H1 (cell line): ENCODE data around the gene PRDX2. TPM values are rescaled to one million over a fixed set of nuclear protein-coding genes. Genes with fewer than 3 reads are reported as not detected.

Source experiments
- CTCF ChIA-PET: fragments of 300-600 bp; sonication (Branson Sonifier 250); formaldehyde crosslinking; loops from one replicate; lab custom pipeline; 2021; ENCODE audit not compliant: partially characterized antibody; lab: Charles Lee
- POLR2A ChIA-PET: fragments of 300-600 bp; sonication (Branson Sonifier 250); formaldehyde crosslinking; loops from one replicate; lab custom pipeline; 2021; ENCODE audit warnings: inconsistent platforms; ENCODE audit not compliant: partially characterized antibody; lab: Charles Lee
- DNase-seq, 2 experiments: peaks; one replicate each; pipeline versions ENCODE4 v3.0.0 to v3.0.0-alpha.2; 2010 to 2022; ENCODE audit warnings: low spot score in 2 of 2, low read depth in 1 of 2, mixed read lengths in 1 of 2
- FAIRE-seq: peaks from 2 replicates; lab custom pipeline; 2011; peaks lifted over from hg19 to GRCh38; lab: Jason Lieb, UNC
- H2AFZ ChIP-seq: 2 replicates; pipeline ENCODE4 v1.8.1; 2012; ENCODE audit warnings: low read length, inconsistent platforms
- H2AK5ac ChIP-seq: 2 replicates; pipeline ENCODE4 v1.6.1; 2013; ENCODE audit warnings: low read depth, low read length
- H2BK120ac ChIP-seq: replicated peaks from 2 replicates; pipeline ENCODE3; 2013; ENCODE audit warnings: low read depth, low read length, inconsistent platforms
- H2BK12ac ChIP-seq: 2 replicates; pipeline ENCODE4 v1.6.1; 2013; ENCODE audit warnings: low read depth, low read length
- H2BK15ac ChIP-seq: 2 replicates; pipeline ENCODE4 v1.6.1; 2013; ENCODE audit warnings: low read length
- H2BK20ac ChIP-seq: 2 replicates; pipeline ENCODE4 v1.6.1; 2013; ENCODE audit warnings: low read length
- H2BK5ac ChIP-seq: 2 replicates; pipeline ENCODE4 v1.6.1; 2013; ENCODE audit warnings: low read depth, low read length
- H3K14ac ChIP-seq: 2 replicates; pipeline ENCODE4 v1.6.1; 2013; ENCODE audit warnings: inconsistent platforms; ENCODE audit not compliant: insufficient read length
- H3K18ac ChIP-seq: 2 replicates; pipeline ENCODE4 v1.6.1; 2013; ENCODE audit warnings: low read length; ENCODE audit errors: extremely low read depth
- H3K23ac ChIP-seq: 2 replicates; pipeline ENCODE4 v1.6.1; 2013; ENCODE audit warnings: inconsistent platforms; ENCODE audit not compliant: insufficient read length
- H3K23me2 ChIP-seq: 2 replicates; pipeline ENCODE4 v1.6.1; 2013; ENCODE audit warnings: low read depth, low read length
- H3K27ac ChIP-seq: 2 replicates; pipeline ENCODE4 v1.6.1; 2011; ENCODE audit warnings: low read depth, low read length, inconsistent platforms
- H3K27me3 ChIP-seq, 4 experiments: replicated peaks in 1 of 4; 1 replicate in 1 of 4; 2 replicates in 3 of 4; pipeline versions ENCODE4 v1.6.1 to v1.8.1; 2011 to 2013; ENCODE audit warnings: low read length in 3 of 4, mild to moderate bottlenecking in 3 of 4, inconsistent platforms in 2 of 4, mixed read lengths in 2 of 4, moderate library complexity in 1 of 4; ENCODE audit not compliant: control insufficient read depth in 3 of 4, insufficient read depth in 3 of 4; ENCODE audit errors: extremely low read depth in 1 of 4
- H3K36me3 ChIP-seq, 4 experiments: 2 replicates each; pipeline versions ENCODE4 v1.6.1 to v1.8.1; 2011 to 2013; ENCODE audit warnings: mild to moderate bottlenecking in 4 of 4, low read length in 3 of 4, moderate library complexity in 2 of 4, control low read depth in 1 of 4, inconsistent platforms in 1 of 4; ENCODE audit not compliant: insufficient read depth in 4 of 4, control insufficient read depth in 2 of 4
- H3K4ac ChIP-seq: replicated peaks from 2 replicates; pipeline ENCODE3; 2013; ENCODE audit warnings: low read length, low read depth, mixed read lengths, inconsistent platforms; ENCODE audit not compliant: insufficient read length
- H3K4me1 ChIP-seq, 4 experiments: replicated peaks in 1 of 4; 1 replicate in 1 of 4; 2 replicates in 3 of 4; pipeline versions ENCODE4 v1.6.1 to v1.8.1; 2011 to 2013; ENCODE audit warnings: low read length in 3 of 4, inconsistent platforms in 2 of 4, mixed read lengths in 1 of 4; ENCODE audit not compliant: insufficient read depth in 4 of 4, control insufficient read depth in 3 of 4
- H3K4me2 ChIP-seq, 2 experiments: 2 replicates each; pipeline versions ENCODE4 v1.6.1 to v1.8.1; 2011 to 2013; ENCODE audit warnings: low read depth in 2 of 2, low read length in 2 of 2, control low read depth in 1 of 2, inconsistent platforms in 1 of 2, mild to moderate bottlenecking in 1 of 2; ENCODE audit not compliant: insufficient read depth in 1 of 2
- H3K4me3 ChIP-seq, 4 experiments: fragments of 200-600, 300-600 bp in 1 of 4; sonication (generic), shearing (Covaris generic), sonication (Bioruptor Twin) in 1 of 4; 2 replicates each; pipeline versions ENCODE4 v1.5.1 to v1.8.1; 2011 to 2016; ENCODE audit warnings: low read length in 4 of 4, low read depth in 3 of 4, control low read depth in 2 of 4, inconsistent platforms in 2 of 4, mild to moderate bottlenecking in 2 of 4, mixed read lengths in 1 of 4, moderate library complexity in 1 of 4; ENCODE audit not compliant: insufficient read depth in 2 of 4; ENCODE audit errors: extremely low read depth in 1 of 4
- H3K56ac ChIP-seq: replicated peaks from 2 replicates; pipeline ENCODE3; 2013; ENCODE audit warnings: low read depth, mild to moderate bottlenecking, mixed read lengths, low read length, inconsistent platforms; ENCODE audit not compliant: insufficient read length
- H3K79me1 ChIP-seq: 2 replicates; pipeline ENCODE4 v1.6.1; 2013; ENCODE audit warnings: low read depth, low read length, control low read depth
- H3K79me2 ChIP-seq, 2 experiments: 2 replicates each; pipeline versions ENCODE4 v1.6.1 to v1.8.1; 2012 to 2013; ENCODE audit warnings: low read length in 2 of 2, mild to moderate bottlenecking in 2 of 2, inconsistent platforms in 1 of 2; ENCODE audit not compliant: insufficient read depth in 2 of 2, control insufficient read depth in 1 of 2
- H3K9ac ChIP-seq, 4 experiments: replicated peaks in 1 of 4; 1 replicate in 1 of 4; 2 replicates in 3 of 4; pipeline versions ENCODE4 v1.6.1 to v1.8.1; 2011 to 2013; ENCODE audit warnings: low read depth in 3 of 4, low read length in 3 of 4, control low read depth in 2 of 4, mild to moderate bottlenecking in 2 of 4, moderate library complexity in 2 of 4, inconsistent platforms in 1 of 4; ENCODE audit errors: extremely low read depth in 1 of 4
- H3K9me3 ChIP-seq, 2 experiments: 2 replicates each; pipeline versions ENCODE4 v1.6.1 to v1.8.1; 2012 to 2013; ENCODE audit warnings: mild to moderate bottlenecking in 2 of 2, moderate library complexity in 2 of 2, control low read depth in 1 of 2, inconsistent platforms in 1 of 2, low read depth in 1 of 2, low read length in 1 of 2, mixed read lengths in 1 of 2; ENCODE audit not compliant: insufficient read depth in 2 of 2
- H4K20me1 ChIP-seq, 2 experiments: replicated peaks in 1 of 2; 2 replicates each; pipeline versions ENCODE3 to v1.8.1; 2011 to 2013; ENCODE audit warnings: inconsistent platforms in 2 of 2, low read length in 2 of 2, mild to moderate bottlenecking in 1 of 2; ENCODE audit not compliant: insufficient read depth in 2 of 2, control insufficient read depth in 1 of 2
- H4K5ac ChIP-seq: 2 replicates; pipeline ENCODE4 v1.6.1; 2013; ENCODE audit warnings: low read length, low read depth, mixed read lengths, inconsistent platforms; ENCODE audit not compliant: insufficient read length
- H4K8ac ChIP-seq: 2 replicates; pipeline ENCODE4 v1.8.0; 2013; ENCODE audit warnings: mild to moderate bottlenecking, moderate library complexity, low read length, inconsistent platforms; ENCODE audit not compliant: insufficient read depth; ENCODE audit errors: extremely low read depth
- H4K91ac ChIP-seq: replicated peaks from 2 replicates; pipeline ENCODE3; 2013; ENCODE audit warnings: low read length, mixed read lengths, inconsistent platforms; ENCODE audit not compliant: insufficient read length
- CBX8 ChIP-seq: fragments of 300-800, 300-1000 bp; sonication (generic); IDR thresholded peaks from 2 replicates; pipeline ENCODE4 v1.7.1; 2016; ENCODE audit warnings: low read depth, low read length, borderline replicate concordance
- CREB1 ChIP-seq: IDR thresholded peaks from 2 replicates; pipeline ENCODE4 v1.6.1; 2012; ENCODE audit warnings: inconsistent platforms
- EP300 ChIP-seq, 2 experiments: IDR thresholded peaks; 1 replicate in 1 of 2; 2 replicates in 1 of 2; pipeline ENCODE4 v1.6.1; 2011 to 2012; ENCODE audit warnings: low read depth in 2 of 2, low read length in 2 of 2, mild to moderate bottlenecking in 2 of 2, borderline replicate concordance in 1 of 2, inconsistent platforms in 1 of 2, moderate library complexity in 1 of 2
- FOSL1 ChIP-seq: IDR thresholded peaks from 2 replicates; pipeline ENCODE4 v1.6.1; 2011; ENCODE audit warnings: mild to moderate bottlenecking, low read depth, low read length, moderate library complexity; ENCODE audit not compliant: insufficient read depth
- JUND ChIP-seq: IDR thresholded peaks from 2 replicates; pipeline ENCODE4 v1.6.1; 2011; ENCODE audit warnings: mild to moderate bottlenecking, improper control_type of control experiment, low read length
- NRF1 ChIP-seq: IDR thresholded peaks from 2 replicates; pipeline ENCODE4 v1.6.1; 2011; ENCODE audit warnings: mild to moderate bottlenecking, low read depth, low read length, improper control_type of control experiment
- SAP30 ChIP-seq: fragments of 300-600 bp; sonication (generic); IDR thresholded peaks from 2 replicates; pipeline ENCODE4 v1.7.1; 2012; ENCODE audit warnings: low read length, moderate library complexity, mild to moderate bottlenecking, inconsistent platforms; ENCODE audit not compliant: insufficient read depth, insufficient replicate concordance
- SP1 ChIP-seq: IDR thresholded peaks from 2 replicates; pipeline ENCODE4 v1.6.1; 2011; ENCODE audit warnings: low read depth, low read length
- TEAD4 ChIP-seq: IDR thresholded peaks from 2 replicates; pipeline ENCODE4 v1.6.1; 2012; ENCODE audit warnings: low read depth, low read length, inconsistent platforms, mixed read lengths
- WGBS, 2 experiments: shearing (Covaris generic) in 1 of 2; methylation state at CpG; one replicate each; pipeline versions ENCODE4 v1.1.6 to v1.1.7; 2013 to 2015; ENCODE audit warnings: low lambda C conversion rate in 2 of 2, mixed read lengths in 2 of 2, inconsistent platforms in 1 of 2, low coverage in 1 of 2, missing lambda C conversion rate in 1 of 2; ENCODE audit not compliant: insufficient replicate concordance in 2 of 2, insufficient coverage in 1 of 2, insufficient read length in 1 of 2; ENCODE audit errors: extremely low coverage in 1 of 2, missing lambda C conversion rate in 1 of 2; 5-methylcytosine and 5-hydroxymethylcytosine counted together
- polyA plus RNA-seq, 7 experiments: library from polyadenylated mRNA; depleted of rRNA in 3 of 7; stranded (reverse) in 5 of 7; unstranded in 2 of 7; fragments of >200 nt in 5 of 7; fragments of 200-250 nt in 2 of 7; gene quantifications; 1 replicate in 5 of 7; 2 replicates in 1 of 7; 4 replicates in 1 of 7; pipeline versions ENCODE4 v1.2.1 to v1.2.3, GENCODE V29; 2011 to 2013; ENCODE audit warnings: missing spikeins in 2 of 7, mixed read lengths in 2 of 7
- total RNA-seq: library from RNA; stranded (reverse); fragmentation: NEBNext Ultra II Directional; extraction: Animal tissue kit (Norgen Biotek cat#: 25700); gene quantifications from 2 replicates; pipeline ENCODE4 v1.2.1, GENCODE V29; 2021
- TF ChIP-seq, protein P1 (sequence below), 3 experiments: IDR thresholded peaks; 1 replicate in 2 of 3; 2 replicates in 1 of 3; pipeline versions ENCODE4 v1.5.1 to v1.6.1; 2011; ENCODE audit warnings: low read length in 3 of 3, mild to moderate bottlenecking in 3 of 3, inconsistent platforms in 2 of 3, low read depth in 1 of 3, moderate library complexity in 1 of 3; ENCODE audit not compliant: insufficient read depth in 1 of 3; ENCODE audit errors: control extremely low read depth in 1 of 3
- TF ChIP-seq, protein P2 (sequence below): IDR thresholded peaks from 2 replicates; pipeline ENCODE4 v1.6.1; 2012; ENCODE audit warnings: inconsistent platforms

PRDX2 gene
- total and polyA plus RNA-seq, 2 of the 8 experiments (the other 6 are each of a cell fraction or from before 2014, with no cell fraction given): 380 to 748 TPM

DNA sequence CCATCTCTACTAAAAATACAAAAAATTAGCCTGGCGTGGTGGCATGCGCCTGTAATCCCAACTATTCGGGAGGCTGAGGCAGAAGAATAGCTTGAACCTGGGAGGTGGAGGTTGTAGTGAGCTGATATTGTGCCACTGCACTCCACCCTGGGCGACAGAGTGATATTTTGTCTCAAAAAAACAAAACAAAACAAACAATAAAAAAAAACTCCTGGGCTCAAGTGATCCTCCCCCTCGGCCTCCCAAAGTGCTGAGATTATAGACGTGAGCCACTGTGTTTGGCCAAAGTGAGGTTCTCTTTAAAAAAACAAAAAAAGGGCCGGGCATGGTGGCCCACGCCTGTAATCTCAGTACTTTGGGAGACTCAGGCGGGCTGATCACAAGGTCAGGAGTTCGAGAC is 14.1 kb downstream of the PRDX2 start:
- 91% methylated on average over 10 of the region's 10 CpGs; no CpG with 5 or more reads in 1 of the 2 experiments for WGBS, 2 experiments
- H2AFZ ChIP-seq: no peak overlapping the region
- H4K8ac ChIP-seq: no peak overlapping the region
- H2BK120ac ChIP-seq: no peak overlapping the region
- ChIA-PET CTCF (interaction anchor here (0.7 to 4.5 kb wide), 5 partner anchors 9 to 27 kb away, joined by 3 to 39 read pairs (median 14); partner anchors contain the start of genes PRDX2 and THSD8), POLR2A (interaction anchor here (0.6 to 3.5 kb wide), 8 partner anchors 9 to 719 kb away, joined by 3 to 33 read pairs (median 5); partner anchors contain the start of genes GET3, HOOK2 and RNASEH2A)
- H3K56ac ChIP-seq: no peak overlapping the region
- no peaks in the 10 kb centered on the region for H3K79me2 ChIP-seq
- H3K18ac ChIP-seq: no peak overlapping the region
- no peak overlapping the region for H3K27ac ChIP-seq
- FAIRE-seq: no peak
- no peak overlapping the region for H2BK12ac ChIP-seq
- peaks cover 16 to 43% (median 24%) of the 10 kb centered on the region in 4 experiments for H3K4me1 ChIP-seq
- H2AK5ac ChIP-seq: no peak overlapping the region; the same call in 1 of the 2 replicates
- no peak overlapping the region for H2BK15ac ChIP-seq
- peaks cover 0 to 1% of the 10 kb centered on the region in 2 experiments for H4K20me1 ChIP-seq
- no peak overlapping the region for H4K91ac ChIP-seq
- H3K23me2 ChIP-seq: peaks cover 31% of the 10 kb centered on the region; the same call in 1 of the 2 replicates
- H2BK5ac ChIP-seq: no peak overlapping the region
- H3K4ac ChIP-seq: no peak overlapping the region
- no peak overlapping the region for H3K4me2 ChIP-seq
- no peak overlapping the region for H2BK20ac ChIP-seq
- no peak overlapping the region for H4K5ac ChIP-seq
- H3K27me3 ChIP-seq: peaks cover 0 to 16% (median 11%) of the 10 kb centered on the region in 4 experiments; a peak in 5 of 7 replicates
- H3K36me3 ChIP-seq: no peaks in the 10 kb centered on the region
- no peaks in the 10 kb centered on the region for H3K9me3 ChIP-seq
- DNase-seq: no peak
- H3K4me3 ChIP-seq: no peak overlapping the region
- no peak overlapping the region for H3K23ac ChIP-seq
- no peaks in the 10 kb centered on the region; the same call in 1 of the 2 replicates for H3K79me1 ChIP-seq
- no peak overlapping the region for H3K14ac ChIP-seq
- no peak overlapping the region for H3K9ac ChIP-seq
- TF ChIP-seq, protein P1, sequence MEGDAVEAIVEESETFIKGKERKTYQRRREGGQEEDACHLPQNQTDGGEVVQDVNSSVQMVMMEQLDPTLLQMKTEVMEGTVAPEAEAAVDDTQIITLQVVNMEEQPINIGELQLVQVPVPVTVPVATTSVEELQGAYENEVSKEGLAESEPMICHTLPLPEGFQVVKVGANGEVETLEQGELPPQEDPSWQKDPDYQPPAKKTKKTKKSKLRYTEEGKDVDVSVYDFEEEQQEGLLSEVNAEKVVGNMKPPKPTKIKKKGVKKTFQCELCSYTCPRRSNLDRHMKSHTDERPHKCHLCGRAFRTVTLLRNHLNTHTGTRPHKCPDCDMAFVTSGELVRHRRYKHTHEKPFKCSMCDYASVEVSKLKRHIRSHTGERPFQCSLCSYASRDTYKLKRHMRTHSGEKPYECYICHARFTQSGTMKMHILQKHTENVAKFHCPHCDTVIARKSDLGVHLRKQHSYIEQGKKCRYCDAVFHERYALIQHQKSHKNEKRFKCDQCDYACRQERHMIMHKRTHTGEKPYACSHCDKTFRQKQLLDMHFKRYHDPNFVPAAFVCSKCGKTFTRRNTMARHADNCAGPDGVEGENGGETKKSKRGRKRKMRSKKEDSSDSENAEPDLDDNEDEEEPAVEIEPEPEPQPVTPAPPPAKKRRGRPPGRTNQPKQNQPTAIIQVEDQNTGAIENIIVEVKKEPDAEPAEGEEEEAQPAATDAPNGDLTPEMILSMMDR (IDR thresholded peaks at IDR 0.05; ENCODE audit: control extremely low read depth in 1 of 3, insufficient read depth in 1 of 3, low read depth in 1 of 3, low read length in 3 of 3): no peak
- TF ChIP-seq SP1: no peak
- TF ChIP-seq JUND: no peak
- TF ChIP-seq NRF1: no peak
- TF ChIP-seq FOSL1: no peak
- no peak for TF ChIP-seq SAP30
- no peak for TF ChIP-seq CREB1
- no peak for TF ChIP-seq CBX8
- no peak for TF ChIP-seq EP300 (IDR thresholded peaks at IDR 0.05; ENCODE audit: borderline replicate concordance in 1 of 2, low read depth in 2 of 2, low read length in 2 of 2)
- no peak for TF ChIP-seq TEAD4
- TF ChIP-seq, protein P2, sequence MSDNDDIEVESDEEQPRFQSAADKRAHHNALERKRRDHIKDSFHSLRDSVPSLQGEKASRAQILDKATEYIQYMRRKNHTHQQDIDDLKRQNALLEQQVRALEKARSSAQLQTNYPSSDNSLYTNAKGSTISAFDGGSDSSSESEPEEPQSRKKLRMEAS: no peak
